IMR-90 (cell line): ENCODE results near the gene ARVCF.

ENCODE experiments used
- CTCF ChIP-seq: conservative IDR thresholded peaks from 2 replicates; pipeline ENCODE4 v1.5.1; 2012; ENCODE audit warnings: mild to moderate bottlenecking, low read depth, low read length, improper control_type of control experiment
- FOS ChIP-seq: fragments of 150-350 bp; IDR thresholded peaks from 2 replicates; pipeline ENCODE4 v1.6.1; 2016; ENCODE audit warnings: low read depth, low read length
- MAZ ChIP-seq: IDR thresholded peaks from 2 replicates; pipeline ENCODE4 v1.6.1; 2012; ENCODE audit warnings: low read depth, mild to moderate bottlenecking, low read length, improper control_type of control experiment, moderate library complexity, borderline replicate concordance
- MXI1 ChIP-seq: IDR thresholded peaks from 2 replicates; pipeline ENCODE4 v1.6.1; 2012; ENCODE audit warnings: low read depth, mild to moderate bottlenecking, low read length, moderate library complexity, borderline replicate concordance
- POLR2A ChIP-seq: IDR thresholded peaks from 2 replicates; pipeline ENCODE4 v1.6.1; 2012; ENCODE audit warnings: mild to moderate bottlenecking, low read depth, low read length
- RAD21 ChIP-seq: IDR thresholded peaks from 2 replicates; pipeline ENCODE4 v1.6.1; 2012; ENCODE audit warnings: low read length, improper control_type of control experiment

- TF ChIP-seq CTCF = no peak
- no peak for TF ChIP-seq RAD21
- no peak for TF ChIP-seq POLR2A
- no peak for TF ChIP-seq FOS
- no peak for TF ChIP-seq MAZ
- no peak for TF ChIP-seq MXI1
These were observed 29.0 kb downstream of the ARVCF start for GRCh38 chr22:19987394-19988306.
